ENCODE data around the gene ENG.
A peak's percentile ranks its signal among the peaks of the same experiment; 100 is the strongest.

Gene ENG

GRCh38 chr9:127812011-127812410, 42.4 kb downstream of the ENG start:
- no peak for DNase-seq

DNA sequence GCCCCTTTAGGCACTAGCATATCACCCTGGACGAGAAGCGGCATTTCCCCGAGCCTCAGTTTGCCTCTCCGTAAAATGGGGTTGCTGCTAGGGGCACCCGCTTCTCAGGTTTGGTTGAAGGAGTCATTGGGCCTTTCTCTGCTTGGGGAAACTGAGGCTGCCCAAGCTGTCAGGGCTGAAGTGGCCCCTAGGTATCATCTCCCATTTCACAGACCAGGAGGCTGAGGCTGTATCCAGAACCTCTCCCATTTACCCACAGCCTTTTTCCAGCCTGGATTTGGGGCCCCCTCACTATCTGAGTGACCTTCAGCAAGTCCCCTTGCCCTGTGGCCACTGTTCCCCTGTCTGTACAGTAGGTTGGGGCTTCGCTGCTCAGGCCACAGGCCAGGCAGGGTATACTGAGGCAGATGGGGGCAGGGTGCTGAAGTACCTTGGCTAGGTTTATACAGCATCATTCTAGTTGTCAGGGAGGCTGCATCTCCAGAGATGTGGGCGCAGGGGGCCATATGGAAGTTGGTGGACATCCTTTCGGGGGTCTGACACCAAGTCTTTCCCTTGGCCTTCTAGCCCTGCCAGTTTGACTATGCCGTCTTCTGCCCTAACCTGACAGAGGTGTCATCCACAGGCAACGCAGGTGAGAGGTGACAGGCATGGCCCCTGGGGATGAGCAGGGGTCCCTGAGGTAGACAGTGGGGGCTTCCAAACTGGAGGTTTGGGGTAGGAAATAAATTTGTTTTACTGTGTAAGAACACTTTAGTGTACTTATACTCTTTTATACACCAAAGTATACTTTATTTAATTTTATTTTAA, 43.9 kb downstream of the ENG start:
- no peak for DNase-seq

DNA sequence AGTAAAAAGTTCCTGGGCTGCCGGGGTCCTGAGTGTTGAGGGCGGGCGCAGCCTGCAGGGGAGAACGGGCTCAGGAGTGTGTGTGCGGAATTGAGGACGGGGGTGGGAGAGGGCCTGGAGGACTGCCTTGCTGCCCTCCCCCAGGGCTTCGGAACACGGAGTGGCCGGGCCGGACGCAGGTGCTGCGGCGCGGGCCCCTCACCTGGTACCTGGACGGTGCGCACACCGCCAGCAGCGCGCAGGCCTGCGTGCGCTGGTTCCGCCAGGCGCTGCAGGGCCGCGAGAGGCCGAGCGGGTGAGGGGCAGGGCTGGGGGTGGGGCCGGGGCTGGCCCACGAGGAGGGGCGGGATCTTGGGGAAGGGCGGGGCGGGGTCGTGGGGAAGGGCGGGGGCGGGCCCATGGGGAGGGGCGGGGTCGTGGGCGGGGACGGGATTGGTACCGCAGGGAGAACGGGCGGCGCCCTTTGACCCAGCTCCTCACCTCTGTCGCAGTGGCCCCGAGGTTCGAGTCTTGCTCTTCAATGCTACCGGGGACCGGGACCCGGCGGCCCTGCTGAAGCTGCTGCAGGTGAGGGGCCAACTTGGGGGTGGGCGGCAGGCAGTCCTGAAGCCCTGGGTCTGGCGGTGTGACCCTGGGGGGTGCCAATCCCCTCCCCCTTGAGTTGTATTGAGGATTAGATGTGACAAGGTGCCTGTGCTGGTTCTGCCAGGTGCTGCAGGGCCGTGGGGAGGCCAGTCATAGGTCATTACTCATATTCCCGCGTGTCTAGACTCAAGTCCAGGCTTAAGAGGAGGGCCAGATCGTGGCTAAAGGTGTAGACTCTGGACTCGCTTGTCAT, 44.7 kb downstream of the ENG start:
- no peak for DNase-seq

DNA sequence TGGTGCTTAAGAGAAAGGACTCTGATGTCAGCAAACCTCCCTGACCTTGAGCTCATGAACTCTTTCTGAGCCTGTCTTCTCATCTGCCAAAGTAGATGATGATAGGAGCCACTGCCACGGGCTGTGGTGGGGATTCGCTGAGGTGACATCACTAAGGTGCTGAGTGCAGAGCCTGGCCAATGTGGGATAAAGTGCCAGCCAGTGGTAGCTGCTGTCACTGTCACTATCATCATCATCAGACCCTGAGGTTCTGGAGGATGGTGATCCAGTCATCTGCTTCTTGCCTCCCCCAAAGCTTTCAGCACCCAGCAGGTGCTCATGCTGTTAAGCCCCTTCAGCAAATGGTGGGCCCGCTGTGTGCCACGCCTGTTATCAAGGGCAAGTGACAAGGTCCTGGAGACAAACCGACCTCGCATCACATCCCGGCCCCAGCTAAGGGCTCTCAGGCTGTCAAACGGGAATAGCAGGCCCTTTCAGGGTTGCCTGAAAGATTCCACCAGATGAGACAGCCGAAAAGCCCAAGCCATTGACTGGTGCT, 45.4 kb downstream of the ENG start:
- DNase-seq, result no peak

DNA sequence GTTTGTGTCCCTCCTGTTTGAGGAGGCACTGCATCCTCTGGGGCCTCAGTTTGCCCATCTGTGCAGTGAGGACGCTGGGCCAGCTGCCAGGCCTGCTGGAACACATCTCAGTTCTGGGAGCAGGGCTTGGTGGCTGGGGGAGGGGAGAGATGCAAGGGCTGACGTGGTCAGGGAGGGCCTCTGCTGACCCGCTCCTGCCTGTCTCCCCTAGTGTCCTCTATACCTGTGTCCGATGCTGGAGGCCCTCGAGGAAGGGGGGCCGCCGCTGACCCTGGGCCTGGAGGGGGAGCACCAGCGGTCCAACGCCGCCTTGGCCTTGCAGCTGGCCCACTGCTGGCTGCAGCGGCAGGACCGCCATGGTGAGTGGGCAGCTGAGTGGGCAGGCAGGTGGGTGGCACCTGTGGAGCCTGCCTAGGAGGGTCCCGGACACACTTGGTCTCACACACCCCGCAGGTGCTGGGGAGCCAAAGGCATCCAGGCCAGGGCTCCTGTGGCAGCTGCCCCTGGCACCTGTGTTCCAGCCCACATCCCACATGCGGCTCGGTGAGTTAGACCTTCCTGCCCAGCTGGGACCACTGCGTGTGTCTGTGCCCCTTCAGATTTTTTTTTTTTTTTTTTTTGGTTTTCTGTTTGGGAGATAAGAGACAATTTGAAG, 46.0 kb downstream of the ENG start:
- DNase-seq, result no peak

DNA sequence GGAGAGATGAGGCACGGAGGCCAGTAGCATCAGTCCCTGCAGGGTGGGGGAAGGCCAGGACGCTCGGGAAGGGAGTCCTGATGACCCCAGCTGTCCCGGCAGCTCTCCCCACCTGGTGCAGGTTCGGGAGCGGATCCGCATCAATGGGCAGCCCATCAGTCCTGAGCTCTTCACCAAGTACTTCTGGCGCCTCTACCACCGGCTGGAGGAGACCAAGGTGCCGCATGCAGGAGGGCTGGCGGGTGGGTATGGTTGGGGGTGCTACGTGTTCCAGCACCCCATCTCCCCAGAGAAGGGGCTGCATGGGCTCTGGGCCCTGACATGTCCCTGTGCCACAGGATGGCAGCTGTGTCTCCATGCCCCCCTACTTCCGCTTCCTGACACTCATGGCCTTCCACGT, 47.6 kb downstream of the ENG start:
- no peak for DNase-seq

- peak; percentile 40 for DNase-seq
These were observed 48.8 kb downstream of the ENG start for GRCh38 chr9:127805620-127806019.

- peak; percentile 31 for DNase-seq
These were observed 50.7 kb downstream of the ENG start for GRCh38 chr9:127803507-127804352.

- DNase-seq, result peak; percentile 85
These were observed 51.6 kb downstream of the ENG start, which contains the start of gene FPGS for GRCh38 chr9:127802576-127803443. Gene FPGS (plus strand): TSS chr9:127802882. CDS start chr9:127802925, 43 bp downstream.

- no peak for DNase-seq
These were observed 52.4 kb downstream of the ENG start for GRCh38 chr9:127801955-127802575.

- DNase-seq, result no peak
These were observed 57.5 kb downstream of the ENG start for GRCh38 chr9:127796852-127797370.

DNA sequence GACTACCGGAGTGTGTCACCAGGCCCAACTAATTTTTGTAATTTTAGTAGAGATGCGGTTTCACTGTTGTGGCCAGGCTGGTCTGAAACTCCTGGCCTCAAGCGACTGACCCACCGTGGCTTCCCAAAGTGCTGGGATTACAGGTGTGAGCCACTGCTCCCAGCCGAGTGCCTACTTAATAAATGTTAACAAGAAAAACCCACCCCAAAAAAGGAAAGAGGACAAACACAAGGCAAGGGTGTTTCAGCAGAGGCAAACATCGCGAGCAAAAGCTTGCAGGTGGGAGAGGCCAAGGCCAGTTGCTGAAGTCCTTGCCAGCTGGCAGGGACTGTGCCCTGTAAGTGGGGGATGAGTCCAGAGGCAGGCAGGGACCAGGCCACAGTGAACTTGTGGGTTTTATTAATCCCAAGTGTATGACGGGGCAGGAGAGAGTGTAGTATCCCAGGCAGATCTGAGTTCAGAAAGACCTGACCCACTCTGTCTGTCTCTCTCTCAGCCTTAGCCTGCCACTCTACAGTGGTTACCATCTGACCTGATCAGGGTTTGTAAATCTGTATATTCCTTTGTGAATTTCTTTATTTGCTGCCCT, 58.1 kb downstream of the ENG start:
- DNase-seq, result no peak

DNA sequence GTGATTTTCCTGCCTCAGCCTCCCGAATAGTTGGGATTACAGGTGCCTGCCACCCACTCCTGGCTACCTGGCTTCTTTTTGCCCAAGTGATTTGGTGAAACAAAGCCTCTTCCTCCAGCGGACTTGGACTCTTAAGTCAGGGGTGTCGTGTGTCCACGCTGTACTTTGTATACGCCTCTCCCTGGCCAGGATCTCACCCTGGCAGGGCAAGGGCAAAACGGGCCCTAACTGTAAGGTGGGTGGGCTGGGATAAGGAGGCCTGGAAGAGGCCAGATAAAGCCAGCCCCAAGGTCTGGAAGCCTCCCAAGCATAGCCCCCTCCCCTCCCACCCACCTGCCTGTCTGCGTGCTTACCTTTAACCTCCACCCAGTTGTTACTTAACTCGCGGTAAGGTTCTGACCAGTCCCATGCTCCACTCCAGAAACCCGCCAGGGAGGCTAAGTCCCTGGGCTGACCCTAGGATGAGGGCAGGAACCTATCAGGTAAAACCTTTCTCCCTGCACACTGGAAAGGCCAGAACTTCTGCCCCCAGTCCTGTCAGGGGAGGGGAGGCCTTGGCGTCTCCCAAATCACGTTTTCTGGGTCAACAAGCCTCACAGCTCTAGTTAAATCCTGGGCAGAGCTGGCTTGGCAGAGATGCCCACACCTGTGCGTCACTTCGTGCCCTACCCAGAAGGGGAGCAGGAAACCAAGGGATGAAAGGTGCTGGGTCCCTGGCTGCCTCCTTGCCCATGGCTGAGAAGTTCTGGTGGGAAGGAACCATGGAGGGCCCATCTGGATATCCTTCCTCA, 60.3 kb downstream of the ENG start:
- DNase-seq, result no peak

DNA sequence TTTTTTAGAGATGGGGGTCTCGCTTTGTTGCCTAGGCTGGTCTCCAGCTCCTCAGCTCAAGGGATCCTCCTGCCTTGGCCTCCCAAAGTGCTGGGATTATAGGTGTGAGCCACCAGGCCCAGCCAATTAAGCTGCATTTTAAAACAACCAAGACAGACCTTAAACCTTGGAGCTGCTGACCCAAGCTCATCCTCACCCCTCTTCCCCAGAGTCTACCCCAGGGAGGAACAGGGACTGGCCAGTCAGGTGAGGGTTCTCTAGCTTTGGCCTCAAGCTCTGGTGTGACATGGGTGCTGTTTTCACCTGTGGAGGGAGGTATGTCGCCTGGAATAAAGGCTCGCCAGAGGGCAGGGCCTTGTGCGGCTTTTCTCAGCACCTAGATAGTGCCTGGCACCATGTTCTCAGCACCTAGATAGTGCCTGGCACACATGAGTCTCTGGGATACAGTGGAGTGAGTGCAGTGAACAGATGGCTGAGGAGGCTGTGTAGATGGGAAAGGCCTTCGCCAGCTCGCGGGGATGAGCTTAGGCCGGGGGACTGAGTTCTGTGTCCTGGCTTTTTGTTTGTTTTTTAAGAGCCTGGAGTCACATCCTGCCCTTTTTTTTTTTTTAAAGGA, 61.3 kb downstream of the ENG start:
- no peak for DNase-seq

GRCh38 chr9:127792417-127793031, 61.9 kb downstream of the ENG start:
- no peak for DNase-seq

DNA sequence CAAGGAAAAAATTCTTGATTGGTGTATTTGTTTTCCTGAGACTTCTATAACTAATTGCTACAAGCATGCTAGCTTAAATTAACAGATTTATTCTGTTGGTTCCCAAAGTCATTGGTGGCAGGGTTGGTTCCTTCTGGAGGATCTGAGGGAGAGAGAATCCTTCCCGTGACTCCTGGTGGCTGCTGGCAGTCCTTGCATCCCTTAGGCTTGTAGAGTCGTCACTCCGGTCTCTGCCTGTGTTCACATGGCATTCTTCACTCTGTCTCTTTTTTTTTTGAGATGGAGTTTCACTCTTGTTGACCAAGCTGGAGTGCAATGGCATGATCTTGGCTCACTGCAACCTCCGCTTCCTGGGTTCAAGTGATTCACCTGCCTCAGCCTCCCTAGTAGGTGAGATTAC, 63.4 kb downstream of the ENG start:
- DNase-seq, result no peak

- DNase-seq, result no peak
These were observed 64.2 kb downstream of the ENG start for GRCh38 chr9:127790094-127790855.

DNA sequence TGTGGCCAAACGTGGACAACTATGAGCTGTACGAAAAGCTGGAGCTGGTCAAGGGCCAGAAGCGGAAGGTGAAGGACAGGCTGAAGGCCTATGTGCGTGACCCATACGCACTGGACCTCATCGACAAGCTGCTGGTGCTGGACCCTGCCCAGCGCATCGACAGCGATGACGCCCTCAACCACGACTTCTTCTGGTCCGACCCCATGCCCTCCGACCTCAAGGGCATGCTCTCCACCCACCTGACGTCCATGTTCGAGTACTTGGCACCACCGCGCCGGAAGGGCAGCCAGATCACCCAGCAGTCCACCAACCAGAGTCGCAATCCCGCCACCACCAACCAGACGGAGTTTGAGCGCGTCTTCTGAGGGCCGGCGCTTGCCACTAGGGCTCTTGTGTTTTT, 65.3 kb downstream of the ENG start:
- no peak for DNase-seq

Data from CD4-positive, alpha-beta T cell treated with Interleukin-12 subunit alpha and Interleukin-12 subunit beta, for 1 hour (primary cell).